Caco-2 (cell line): Measurements from ENCODE around the gene FKBP1A. TPM values are rescaled to one million over a fixed set of nuclear protein-coding genes. Genes with fewer than 3 reads are reported as not detected.

Experiments
- BruUV-seq: library from RNA; stranded (reverse); fragments of 400-500 nt; replicated peaks from 2 replicates; lab custom pipeline; 2021; lab: Mats Ljungman, UMichigan
- CTCF ChIA-PET: fragments of 300-600 bp; sonication (Branson Sonifier 250); formaldehyde crosslinking; loops from one replicate; lab custom pipeline; 2022; ENCODE audit warnings: antibody characterized with exemption; lab: Charles Lee
- POLR2A ChIA-PET: fragments of 300-600 bp; sonication (Branson Sonifier 250); formaldehyde crosslinking; loops from one replicate; lab custom pipeline; 2022; ENCODE audit warnings: antibody characterized with exemption; lab: Charles Lee
- DNase-seq, 2 experiments: peaks; one replicate each; pipeline versions ENCODE4 v3.0.0 to v3.0.0-alpha.2; 2020 to 2022
- H3K27me3 ChIP-seq: replicated peaks from 2 replicates; pipeline ENCODE4 v1.6.0; 2011; ENCODE audit warnings: low read length; ENCODE audit not compliant: control insufficient read depth, insufficient read depth
- H3K36me3 ChIP-seq: 2 replicates; pipeline ENCODE4 v1.5.1; 2011; ENCODE audit warnings: low read length; ENCODE audit not compliant: control insufficient read depth, insufficient read depth
- H3K4me1 ChIP-seq: fragments of 250-450 bp; sonication (Bioruptor Pico); 2 replicates; pipeline ENCODE4 v1.5.1; 2020; ENCODE audit warnings: mild to moderate bottlenecking
- H3K4me3 ChIP-seq: 2 replicates; pipeline ENCODE4 v1.5.1; 2011; ENCODE audit warnings: low read depth, mild to moderate bottlenecking, control low read depth, low read length
- H3K9me3 ChIP-seq: fragments of 250-450 bp; sonication (Bioruptor Pico); 2 replicates; pipeline ENCODE4 v1.5.1; 2020; ENCODE audit warnings: mild to moderate bottlenecking, moderate library complexity
- H3K27ac Mint-ChIP-seq: one replicate; pipeline ENCODE4 v1.8.0; 2022; ENCODE audit warnings: mixed read lengths; ENCODE audit not compliant: unreplicated experiment
- H3K27me3 Mint-ChIP-seq: one replicate; pipeline ENCODE4 v1.8.0; 2022; ENCODE audit warnings: mixed read lengths; ENCODE audit not compliant: insufficient read depth, unreplicated experiment
- H3K36me3 Mint-ChIP-seq: one replicate; pipeline ENCODE4 v1.8.0; 2022; ENCODE audit warnings: mild to moderate bottlenecking, mixed read lengths; ENCODE audit not compliant: insufficient read depth, unreplicated experiment
- H3K4me1 Mint-ChIP-seq: one replicate; pipeline ENCODE4 v1.8.0; 2022; ENCODE audit warnings: low read depth, mixed read lengths; ENCODE audit not compliant: unreplicated experiment
- H3K4me3 Mint-ChIP-seq: one replicate; pipeline ENCODE4 v1.8.0; 2022; ENCODE audit warnings: mild to moderate bottlenecking, moderate library complexity, mixed read lengths; ENCODE audit not compliant: unreplicated experiment
- H3K9me3 Mint-ChIP-seq: one replicate; pipeline ENCODE4 v1.8.0; 2022; ENCODE audit warnings: mixed read lengths; ENCODE audit not compliant: unreplicated experiment
- intact Hi-C: fragments of 100-400 bp; cut with micrococcal nuclease; formaldehyde crosslinking; loops from one replicate; pipeline ENCODE4 v1.10.0; 2022; ENCODE audit not compliant: unreplicated experiment
- total RNA-seq: library from RNA; stranded (reverse); gene quantifications from 2 replicates; pipeline ENCODE4 v1.2.3, GENCODE V29; 2022
- TF ChIP-seq, protein P1 (sequence below), 2 experiments: fragments of 200-600 bp in 1 of 2; IDR thresholded peaks; 1 replicate in 1 of 2; 2 replicates in 1 of 2; pipeline versions ENCODE4 v1.5.1 to v1.8.0; 2011 to 2022; ENCODE audit warnings: antibody characterized with exemption in 1 of 2, control low read depth in 1 of 2, inconsistent platforms in 1 of 2, low read depth in 1 of 2, low read length in 1 of 2, mild to moderate bottlenecking in 1 of 2, moderate library complexity in 1 of 2; ENCODE audit not compliant: insufficient read depth in 1 of 2, severe bottlenecking in 1 of 2, unreplicated experiment in 1 of 2

FKBP1A gene
- total RNA-seq, 1 experiment from 2014 or later: 220 TPM

- Mint-ChIP-seq H3K4me3 (no peak overlapping the region), H3K9me3 (peaks cover 6% of the 10 kb centered on the region), H3K27ac (no peak overlapping the region), H3K4me1 (peaks cover 6% of the 10 kb centered on the region), H3K27me3 (no peaks in the 10 kb centered on the region), H3K36me3 (peaks cover 73% of the 10 kb centered on the region)
- H3K4me3 ChIP-seq: no peak overlapping the region
- intact Hi-C loops: no loop called here
- H3K9me3 ChIP-seq: no peaks in the 10 kb centered on the region
- ChIA-PET POLR2A (no interaction called here), CTCF (no interaction called here)
- TF ChIP-seq, protein P1, sequence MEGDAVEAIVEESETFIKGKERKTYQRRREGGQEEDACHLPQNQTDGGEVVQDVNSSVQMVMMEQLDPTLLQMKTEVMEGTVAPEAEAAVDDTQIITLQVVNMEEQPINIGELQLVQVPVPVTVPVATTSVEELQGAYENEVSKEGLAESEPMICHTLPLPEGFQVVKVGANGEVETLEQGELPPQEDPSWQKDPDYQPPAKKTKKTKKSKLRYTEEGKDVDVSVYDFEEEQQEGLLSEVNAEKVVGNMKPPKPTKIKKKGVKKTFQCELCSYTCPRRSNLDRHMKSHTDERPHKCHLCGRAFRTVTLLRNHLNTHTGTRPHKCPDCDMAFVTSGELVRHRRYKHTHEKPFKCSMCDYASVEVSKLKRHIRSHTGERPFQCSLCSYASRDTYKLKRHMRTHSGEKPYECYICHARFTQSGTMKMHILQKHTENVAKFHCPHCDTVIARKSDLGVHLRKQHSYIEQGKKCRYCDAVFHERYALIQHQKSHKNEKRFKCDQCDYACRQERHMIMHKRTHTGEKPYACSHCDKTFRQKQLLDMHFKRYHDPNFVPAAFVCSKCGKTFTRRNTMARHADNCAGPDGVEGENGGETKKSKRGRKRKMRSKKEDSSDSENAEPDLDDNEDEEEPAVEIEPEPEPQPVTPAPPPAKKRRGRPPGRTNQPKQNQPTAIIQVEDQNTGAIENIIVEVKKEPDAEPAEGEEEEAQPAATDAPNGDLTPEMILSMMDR (IDR thresholded peaks at IDR 0.05; ENCODE audit: insufficient read depth in 1 of 2, low read depth in 1 of 2, low read length in 1 of 2, severe bottlenecking in 1 of 2, unreplicated experiment in 1 of 2): no peak
- no peaks in the 10 kb centered on the region; the same call in 1 of the 2 replicates for H3K36me3 ChIP-seq
- DNase-seq: no peak
- H3K27me3 ChIP-seq: no peaks in the 10 kb centered on the region
- no peaks in the 10 kb centered on the region for H3K4me1 ChIP-seq
- BruUV-seq: no TSS peak
Measured at GRCh38 chr20:1363522-1363921, 29.3 kb downstream of the FKBP1A start.

- intact Hi-C loops: no loop called here
- CTCF ChIA-PET: interaction anchor here (0.7 kb wide), 1 partner anchor 76 kb away, joined by 5 read pairs; no protein-coding TSS in a partner anchor
- no peaks in the 10 kb centered on the region for H3K27me3 Mint-ChIP-seq
Measured at GRCh38 chr20:1362484-1362883, 30.4 kb downstream of the FKBP1A start.

GRCh38 chr20:1360094-1360846 lies 32.6 kb downstream of the FKBP1A start:
- ChIA-PET CTCF (no interaction called here), POLR2A (no interaction called here)
- no peak overlapping the region for H3K4me3 Mint-ChIP-seq
- intact Hi-C loops: no loop called here
- Histone ChIP-seq H3K36me3 (peaks cover 2% of the 10 kb centered on the region; the same call in 1 of the 2 replicates), H3K4me3 (no peak overlapping the region), H3K4me1 (no peaks in the 10 kb centered on the region), H3K9me3 (no peaks in the 10 kb centered on the region), H3K27me3 (no peaks in the 10 kb centered on the region)
- TF ChIP-seq, protein P1 (IDR thresholded peaks at IDR 0.05; ENCODE audit: insufficient read depth in 1 of 2, low read depth in 1 of 2, low read length in 1 of 2, severe bottlenecking in 1 of 2, unreplicated experiment in 1 of 2): no peak
- peaks cover 54% of the 10 kb centered on the region for H3K36me3 Mint-ChIP-seq
- no peak overlapping the region for H3K27ac Mint-ChIP-seq
- H3K4me1 Mint-ChIP-seq: no peaks in the 10 kb centered on the region
- H3K27me3 Mint-ChIP-seq: no peaks in the 10 kb centered on the region
- no TSS peak for BruUV-seq
- DNase-seq: no peak
- no peaks in the 10 kb centered on the region for H3K9me3 Mint-ChIP-seq

More at GRCh38 chr20:1362484-1362883, 30.4 kb downstream of the FKBP1A start:
- no peak for DNase-seq
- no TSS peak for BruUV-seq
- TF ChIP-seq, protein P1 (IDR thresholded peaks at IDR 0.05; ENCODE audit: insufficient read depth in 1 of 2, low read depth in 1 of 2, low read length in 1 of 2, severe bottlenecking in 1 of 2, unreplicated experiment in 1 of 2): no peak
- H3K36me3 ChIP-seq: peaks cover 2% of the 10 kb centered on the region; the same call in 1 of the 2 replicates
- no peaks in the 10 kb centered on the region for H3K4me1 ChIP-seq
- Mint-ChIP-seq H3K4me1 (peaks cover 4% of the 10 kb centered on the region), H3K27ac (no peak overlapping the region), H3K9me3 (peaks cover 2% of the 10 kb centered on the region), H3K36me3 (peaks cover 67% of the 10 kb centered on the region), H3K4me3 (no peak overlapping the region)
- no peaks in the 10 kb centered on the region for H3K27me3 ChIP-seq
- POLR2A ChIA-PET: interaction anchor here (0.5 to 0.8 kb wide), 2 partner anchors 37 kb away, joined by 3 read pairs; no protein-coding TSS in a partner anchor
- H3K9me3 ChIP-seq: no peaks in the 10 kb centered on the region
- no peak overlapping the region for H3K4me3 ChIP-seq
